HL-60 (cell line): ENCODE data around the gene SOCS7.

ENCODE experiments used
- DNase-seq, 2 experiments: peaks; one replicate each; pipeline ENCODE4 v3.0.0-alpha.2; 2010 to 2020; ENCODE audit warnings: low read depth in 1 of 2, low spot score in 1 of 2
- H3K27ac ChIP-seq: fragments of 250-450 bp; sonication (Bioruptor Pico); replicated peaks from 2 replicates; pipeline ENCODE4 v1.5.1; 2020; ENCODE audit warnings: mild to moderate bottlenecking, moderate library complexity
- H3K27me3 ChIP-seq: fragments of 250-450 bp; sonication (Bioruptor Pico); 2 replicates; pipeline ENCODE4 v1.5.1; 2021; ENCODE audit warnings: mild to moderate bottlenecking, moderate library complexity; ENCODE audit not compliant: insufficient read depth, poor library complexity, severe bottlenecking
- H3K4me3 ChIP-seq: replicated peaks from 2 replicates; pipeline ENCODE4 v1.5.1; 2011; ENCODE audit warnings: mild to moderate bottlenecking, control low read depth, low read length; ENCODE audit not compliant: insufficient read depth
- CTCF ChIP-seq: IDR thresholded peaks from one replicate; pipeline ENCODE4 v1.5.1; 2011; ENCODE audit warnings: low read length, control low read depth, inconsistent platforms; ENCODE audit not compliant: insufficient read depth
- GABPA ChIP-seq: IDR thresholded peaks from 2 replicates; pipeline ENCODE4 v1.6.1; 2012; ENCODE audit warnings: low read depth
- POLR2AphosphoS5 ChIP-seq: IDR thresholded peaks from 2 replicates; pipeline ENCODE4 v1.6.1; 2012; ENCODE audit warnings: low read depth
- REST ChIP-seq: IDR thresholded peaks from 2 replicates; pipeline ENCODE4 v1.6.1; 2012; ENCODE audit warnings: low read depth; ENCODE audit not compliant: insufficient replicate concordance
- SPI1 ChIP-seq: IDR thresholded peaks from 2 replicates; pipeline ENCODE4 v1.6.1; 2012; ENCODE audit warnings: low read depth, mild to moderate bottlenecking, borderline replicate concordance

The SOCS7 gene

GRCh38 chr17:38431346-38432145 lies 79.9 kb downstream of the SOCS7 start:
- Histone ChIP-seq H3K4me3 (no peak overlapping the region), H3K27ac (no peak overlapping the region), H3K27me3 (no peaks in the 10 kb centered on the region)
- no peak for TF ChIP-seq GABPA
- TF ChIP-seq SPI1 = no peak
- TF ChIP-seq POLR2AphosphoS5 = no peak
- no peak for TF ChIP-seq REST
- no peak for TF ChIP-seq CTCF
- DNase-seq = no peak

GRCh38 chr17:38434178-38434665 lies 82.6 kb downstream of the SOCS7 start:
- TF ChIP-seq REST = no peak
- no peak for TF ChIP-seq POLR2AphosphoS5
- TF ChIP-seq GABPA = no peak
- TF ChIP-seq SPI1 = no peak
- no peak for TF ChIP-seq CTCF
- DNase-seq = no peak
- no peak overlapping the region for H3K4me3 ChIP-seq
- H3K27ac ChIP-seq = no peak overlapping the region
- no peaks in the 10 kb centered on the region for H3K27me3 ChIP-seq

- H3K4me3 ChIP-seq = no peak overlapping the region
- DNase-seq = no peak
- TF ChIP-seq SPI1 = no peak
- no peak for TF ChIP-seq GABPA
- no peak for TF ChIP-seq POLR2AphosphoS5
- TF ChIP-seq REST = no peak
- no peak for TF ChIP-seq CTCF
- no peak overlapping the region for H3K27ac ChIP-seq
- H3K27me3 ChIP-seq = no peaks in the 10 kb centered on the region
Observed at GRCh38 chr17:38435795-38436194, 84.2 kb downstream of the SOCS7 start.
